GM08714 (cell line): Measurements from ENCODE around the gene HOXA1.

ENCODE experiments used
- H3K4me3 ChIP-seq: fragments of 200-500 bp; sonication (Bioruptor generic); 2 replicates; pipeline ENCODE4 v1.5.1; 2014; ENCODE audit warnings: mild to moderate bottlenecking, low read length, inconsistent platforms
- ZNF274 ChIP-seq: IDR thresholded peaks from 2 replicates; pipeline ENCODE4 v1.6.1; 2012; ENCODE audit warnings: mild to moderate bottlenecking, low read depth, low read length

Gene HOXA1

GRCh38 chr7:27108390-27109127 is 12.8 kb upstream of the HOXA1 start:
- no peak for TF ChIP-seq ZNF274
- no peak overlapping the region for H3K4me3 ChIP-seq

- H3K4me3 ChIP-seq, result no peak overlapping the region
- TF ChIP-seq ZNF274, result no peak
Observed at GRCh38 chr7:27107391-27108381, 11.9 kb upstream of the HOXA1 start.

DNA sequence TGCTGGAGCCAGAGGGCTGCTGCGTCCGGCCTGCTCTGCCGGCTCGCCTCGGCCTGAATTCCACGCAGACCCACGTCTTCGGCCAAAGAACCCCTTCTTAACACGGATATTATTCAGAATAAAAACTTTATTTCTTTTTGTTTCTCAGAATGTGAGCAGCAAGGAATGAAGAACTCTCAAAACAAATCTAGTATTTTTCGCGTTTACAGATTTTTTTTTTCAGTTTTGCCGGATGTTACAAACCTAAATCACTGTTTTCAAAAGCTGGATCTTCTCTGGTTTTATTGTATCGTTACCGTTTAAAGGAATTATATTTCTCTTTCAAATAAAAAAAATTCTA is 11.1 kb upstream of the HOXA1 start:
- no peak for TF ChIP-seq ZNF274
- H3K4me3 ChIP-seq, result no peak overlapping the region

- H3K4me3 ChIP-seq, result no peak overlapping the region
- TF ChIP-seq ZNF274, result no peak
Observed at GRCh38 chr7:27106181-27106900, 10.5 kb upstream of the HOXA1 start.

- no peak for TF ChIP-seq ZNF274
- no peak overlapping the region for H3K4me3 ChIP-seq
Observed at GRCh38 chr7:27105301-27106031, 9.7 kb upstream of the HOXA1 start.

DNA sequence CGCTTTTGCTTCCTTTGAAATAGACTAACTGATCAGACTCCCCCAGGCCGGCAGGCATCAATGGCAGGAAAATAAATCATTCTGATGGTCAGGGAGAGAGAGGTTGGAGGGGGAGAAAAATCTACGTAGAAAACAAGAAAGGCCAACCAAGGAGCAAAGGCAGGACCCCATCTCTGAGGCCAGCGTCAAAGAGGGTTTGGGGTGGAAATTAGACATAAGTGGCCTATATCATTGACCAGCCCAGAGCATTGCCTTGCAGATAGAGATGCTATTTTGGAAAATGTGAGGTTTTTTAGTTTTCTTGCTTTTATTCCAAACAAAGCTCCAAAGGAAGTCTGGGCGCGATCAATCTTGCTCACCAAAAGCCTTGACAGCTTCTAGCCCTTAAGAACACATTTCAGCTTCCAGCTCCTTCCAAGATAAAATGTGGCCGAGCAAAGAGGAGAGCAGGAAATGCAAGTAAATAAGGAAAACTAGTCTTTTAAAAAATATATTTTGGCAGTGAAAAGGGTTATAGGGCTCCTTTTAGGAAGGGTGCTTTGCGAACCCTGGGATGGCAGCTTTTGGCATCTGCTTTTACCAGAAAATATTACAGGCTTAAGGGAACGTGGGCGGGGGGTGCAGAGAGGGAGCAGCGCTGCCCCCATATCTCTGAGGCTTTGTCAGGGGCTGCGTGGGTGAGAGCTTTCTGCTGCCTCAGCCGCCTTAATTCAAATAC is 8.7 kb upstream of the HOXA1 start:
- no peak overlapping the region for H3K4me3 ChIP-seq
- TF ChIP-seq ZNF274, result no peak

DNA sequence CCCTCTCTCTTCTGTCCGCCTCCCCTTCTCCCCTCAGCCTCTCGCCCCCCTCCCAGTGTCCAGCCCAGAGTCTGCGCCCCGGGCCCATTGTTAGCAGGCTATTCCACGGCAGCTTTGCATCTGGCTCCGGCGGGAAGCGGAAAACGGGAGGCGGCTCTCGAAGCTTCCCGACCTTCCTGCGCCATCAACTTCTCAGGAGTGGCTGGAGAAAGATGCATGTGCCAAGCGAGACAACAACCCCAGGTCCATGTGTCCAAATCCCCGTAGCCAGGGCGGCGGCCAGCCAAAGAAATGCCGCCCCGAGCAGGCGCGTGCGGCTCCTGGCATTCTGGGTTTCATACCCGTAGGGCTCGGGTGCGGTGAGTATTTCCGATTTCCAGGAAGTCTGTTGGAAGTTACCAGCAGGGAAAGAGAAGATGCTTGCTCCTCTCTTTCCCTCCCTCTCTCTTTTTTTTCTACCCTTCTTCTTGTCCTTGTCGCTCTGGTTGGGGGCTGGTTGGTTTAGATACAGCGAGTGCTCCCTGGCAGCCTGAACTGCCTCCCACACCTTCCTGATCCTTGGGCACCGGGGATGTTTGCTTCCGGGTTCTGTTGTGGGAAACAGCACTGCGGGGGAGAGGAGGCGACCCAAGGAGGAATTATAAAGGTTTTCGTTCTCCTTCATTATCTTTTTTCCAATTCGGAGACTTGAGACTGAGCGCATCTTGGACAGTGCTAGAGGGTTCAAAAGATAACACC is 7.9 kb upstream of the HOXA1 start:
- TF ChIP-seq ZNF274, result no peak
- H3K4me3 ChIP-seq, result no peak overlapping the region

- TF ChIP-seq ZNF274, result no peak
- H3K4me3 ChIP-seq, result no peak within 1 kb of the TSS
Observed at GRCh38 chr7:27102581-27103442, 7.0 kb upstream of the HOXA1 start, which contains the start of gene HOXA2. TSS of gene HOXA2 (minus strand) at chr7:27102683. CDS start at chr7:27102500, 183 bp downstream.

- H3K4me3 ChIP-seq, result no peak overlapping the region
- TF ChIP-seq ZNF274, result no peak
Observed at GRCh38 chr7:27101957-27102580, 6.3 kb upstream of the HOXA1 start.

DNA sequence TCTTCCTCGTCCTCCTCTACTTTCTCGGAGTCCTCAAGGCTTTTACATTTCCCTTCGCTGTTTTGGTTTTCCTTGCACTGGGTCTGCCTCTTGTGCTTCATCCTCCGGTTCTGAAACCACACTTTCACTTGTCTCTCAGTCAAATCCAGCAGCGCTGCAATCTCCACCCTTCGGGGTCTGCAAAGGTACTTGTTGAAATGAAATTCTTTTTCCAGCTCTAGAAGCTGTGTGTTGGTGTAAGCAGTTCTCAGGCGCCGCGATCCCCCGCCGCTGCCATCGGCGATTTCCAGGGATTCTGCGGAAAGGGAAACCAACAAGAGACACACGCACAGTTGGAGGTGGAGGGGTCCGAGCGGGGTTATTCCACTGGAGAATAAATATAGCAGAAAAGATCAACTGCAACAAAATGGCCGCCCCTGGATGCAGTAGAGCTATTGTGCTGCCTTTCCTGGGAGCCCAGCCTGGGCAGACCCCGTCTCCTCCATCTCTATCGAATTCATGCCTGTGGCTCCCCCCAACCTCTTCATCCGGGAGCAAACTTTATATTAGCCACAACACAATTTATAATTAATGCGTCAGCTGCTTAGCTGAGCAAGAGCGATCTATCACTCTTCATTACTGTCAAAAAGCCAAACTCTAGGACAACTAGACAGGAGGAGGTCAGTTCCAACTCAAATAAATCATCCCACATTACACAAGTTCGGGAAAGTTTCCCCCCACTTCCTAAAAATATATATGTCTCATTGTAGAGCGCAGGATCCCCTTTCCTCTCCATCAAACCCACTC is 5.6 kb upstream of the HOXA1 start:
- no peak overlapping the region for H3K4me3 ChIP-seq
- no peak for TF ChIP-seq ZNF274

- no peak for TF ChIP-seq ZNF274
- no peak overlapping the region for H3K4me3 ChIP-seq
Observed at GRCh38 chr7:27100694-27101170, 4.9 kb upstream of the HOXA1 start.
